VCaP (cell line): Measurements from ENCODE around the gene SCT.
"Not testable (repeated sequence)": the region's sequence is repeated elsewhere in the genome, so short reads cannot be mapped to it uniquely, and the experiment has no call there.

ENCODE experiments used
- H3K27ac ChIP-seq: fragments of 450-650 bp; 2 replicates; pipeline ENCODE4 v1.5.1; 2017
- CTCF ChIP-seq: fragments of 450-650 bp; conservative IDR thresholded peaks from 2 replicates; pipeline ENCODE4 v1.5.1; 2017; ENCODE audit warnings: mild to moderate bottlenecking, moderate library complexity

Gene SCT

GRCh38 chr11:653837-654236 lies 26.9 kb upstream of the SCT start:
- TF ChIP-seq CTCF, result no peak
- H3K27ac ChIP-seq, result peak overlapping the region; percentile 73

- H3K27ac ChIP-seq, result not testable (repeated sequence)
Measured at GRCh38 chr11:653136-653535, 26.2 kb upstream of the SCT start.

GRCh38 chr11:650482-650881 lies 23.5 kb upstream of the SCT start:
- TF ChIP-seq CTCF, result no peak

GRCh38 chr11:647672-648158 lies 20.7 kb upstream of the SCT start:
- H3K27ac ChIP-seq, result not testable (repeated sequence)

More at GRCh38 chr11:650482-650881, 23.5 kb upstream of the SCT start:
- no peak overlapping the region for H3K27ac ChIP-seq

GRCh38 chr11:646214-646613 lies 19.2 kb upstream of the SCT start:
- peak overlapping the region; percentile 3; the same call in 1 of the 2 replicates for H3K27ac ChIP-seq
- TF ChIP-seq CTCF, result no peak

GRCh38 chr11:645536-645935 lies 18.6 kb upstream of the SCT start:
- H3K27ac ChIP-seq, result no peak overlapping the region
- TF ChIP-seq CTCF, result no peak

GRCh38 chr11:643849-644738 lies 17.1 kb upstream of the SCT start:
- TF ChIP-seq CTCF, result no peak
- H3K27ac ChIP-seq, result no peak overlapping the region

- no peak overlapping the region for H3K27ac ChIP-seq
- no peak for TF ChIP-seq CTCF
Measured at GRCh38 chr11:643366-643765, 16.4 kb upstream of the SCT start.
